HG02588 (cell line): ENCODE results near the gene ZP4.
"Not testable (repeated sequence)": the region's sequence is repeated elsewhere in the genome, so short reads cannot be mapped to it uniquely, and the experiment has no call there.

ENCODE experiments used
- ATAC-seq: cut with Tn5 transposase; IDR thresholded peaks from one replicate; pipeline ENCODE4 v1.9.1; 2021; ENCODE audit warnings: mild to moderate bottlenecking, moderate library complexity; ENCODE audit not compliant: unreplicated experiment

The ZP4 gene

GRCh38 chr1:237878406-237878805, 12.3 kb downstream of the ZP4 start:
- ATAC-seq = no peak

DNA sequence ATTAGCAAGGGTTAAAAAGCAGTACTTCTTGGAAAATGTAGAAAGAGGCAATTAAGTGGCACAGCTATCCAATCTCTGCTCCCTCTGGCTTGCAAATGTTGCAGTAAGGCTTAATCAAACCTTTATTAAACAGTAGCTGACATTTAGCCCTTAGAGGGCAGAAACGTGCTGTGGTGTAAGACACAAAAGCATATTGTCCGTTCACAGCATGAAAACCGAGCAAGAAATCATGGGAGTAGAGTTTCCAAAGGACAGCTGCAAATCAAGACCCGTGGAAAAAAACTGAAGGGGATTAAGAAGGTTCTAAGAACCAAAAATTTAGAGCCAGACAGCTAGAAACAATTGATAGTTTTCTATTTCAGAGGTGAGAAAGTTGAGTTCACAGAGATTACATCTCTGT, 13.1 kb downstream of the ZP4 start:
- ATAC-seq = no peak

DNA sequence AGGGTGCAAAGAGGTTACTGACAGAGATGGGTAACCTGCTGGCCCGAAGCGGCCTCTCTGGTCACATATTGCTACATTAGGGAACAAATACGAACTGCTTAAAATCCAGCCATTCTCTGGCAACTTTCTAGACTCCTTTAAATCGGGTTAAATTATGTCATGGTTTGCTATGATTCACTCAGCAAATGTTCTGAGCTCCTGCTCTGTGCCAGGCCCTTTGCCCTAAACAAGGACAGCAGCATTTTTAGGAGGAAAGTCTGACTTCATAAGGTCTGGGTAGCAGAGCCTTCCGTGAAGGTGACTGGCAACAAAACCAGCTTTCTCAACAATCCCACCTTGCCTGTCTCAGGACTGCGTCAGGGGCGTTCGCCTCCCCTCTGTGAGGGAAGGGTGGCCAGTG, 15.4 kb downstream of the ZP4 start:
- ATAC-seq = no peak

GRCh38 chr1:237873487-237874211, 17.1 kb downstream of the ZP4 start:
- no peak for ATAC-seq

DNA sequence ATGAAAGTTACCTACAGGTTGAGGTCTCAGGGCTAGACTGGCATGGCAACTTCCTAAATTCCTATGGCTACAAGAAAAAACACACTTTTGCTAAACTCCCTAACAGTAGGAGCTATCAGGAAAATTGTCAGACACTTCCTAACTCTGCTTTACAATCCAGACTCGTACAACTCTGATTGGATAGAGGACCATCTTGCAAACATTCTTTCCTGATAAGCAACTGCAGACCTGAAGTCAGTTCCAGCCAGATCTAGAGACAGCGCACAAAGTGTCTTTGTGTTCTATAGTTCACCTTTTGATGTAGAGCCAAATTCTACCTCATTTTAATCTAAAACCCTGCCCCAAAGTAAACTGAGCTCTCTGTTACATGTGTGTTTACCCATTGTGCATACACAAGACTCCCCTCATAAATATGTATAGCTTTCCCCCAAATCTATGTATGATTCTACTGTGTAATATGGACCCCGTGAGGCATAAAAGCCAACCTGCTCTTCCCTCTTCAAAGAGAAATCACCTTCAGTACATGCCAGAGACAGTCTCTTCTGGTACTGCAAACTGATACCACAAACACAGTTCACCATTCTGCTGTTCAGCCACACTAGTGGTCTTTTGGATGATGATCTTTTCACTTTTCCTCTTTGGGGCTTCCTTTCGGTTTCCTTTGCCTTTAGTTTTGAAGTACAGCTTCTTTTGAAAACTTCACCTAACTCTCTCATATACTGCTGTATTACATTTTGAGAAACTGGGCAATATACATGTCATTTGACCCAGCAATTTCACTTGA, 21.7 kb downstream of the ZP4 start:
- ATAC-seq = no peak

- no peak for ATAC-seq
These were observed 23.3 kb downstream of the ZP4 start for GRCh38 chr1:237867380-237867888.

DNA sequence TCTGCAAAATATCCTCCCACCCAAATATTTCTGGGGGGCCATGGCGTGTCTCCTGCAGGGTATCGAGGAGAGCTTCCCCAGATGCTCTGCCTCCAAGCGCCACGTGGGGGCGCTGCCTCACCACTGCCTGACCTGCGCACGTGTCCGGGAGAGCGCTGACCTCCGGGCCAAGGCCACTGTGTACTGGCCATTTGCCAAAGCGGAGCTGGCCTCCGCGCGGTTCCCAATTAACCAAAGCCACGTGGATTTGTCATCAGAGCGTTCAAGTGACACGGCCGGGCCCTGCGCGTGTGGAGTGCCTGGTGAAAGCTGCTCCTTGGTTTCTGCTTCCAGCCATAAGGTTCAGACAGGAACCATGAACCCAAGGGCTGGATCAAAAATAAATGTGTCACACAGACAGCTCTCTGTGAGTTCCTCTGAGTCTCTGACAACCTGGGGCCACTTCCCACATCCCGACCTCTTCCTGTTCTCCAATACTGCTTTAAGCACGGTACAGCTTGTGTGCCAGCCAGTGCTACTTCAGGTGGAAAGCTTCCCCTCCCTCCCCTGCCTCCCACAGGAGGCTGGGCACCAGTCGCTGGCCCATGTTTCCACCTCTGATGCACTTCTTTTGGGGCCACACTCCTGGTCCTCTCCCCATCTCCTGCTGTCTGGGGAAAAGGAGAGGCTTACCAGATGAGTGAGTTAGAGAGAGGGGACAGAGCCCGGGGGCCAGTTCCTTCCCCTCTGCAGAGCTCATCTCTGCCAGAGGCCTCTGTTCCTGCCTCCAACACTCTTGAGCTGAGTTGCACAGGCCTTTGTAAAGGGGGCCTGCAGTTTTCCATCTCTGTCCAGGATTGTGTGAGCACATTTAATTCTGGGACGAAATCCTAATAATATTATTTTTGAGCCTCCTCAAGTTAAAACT, 26.1 kb downstream of the ZP4 start:
- no peak for ATAC-seq

DNA sequence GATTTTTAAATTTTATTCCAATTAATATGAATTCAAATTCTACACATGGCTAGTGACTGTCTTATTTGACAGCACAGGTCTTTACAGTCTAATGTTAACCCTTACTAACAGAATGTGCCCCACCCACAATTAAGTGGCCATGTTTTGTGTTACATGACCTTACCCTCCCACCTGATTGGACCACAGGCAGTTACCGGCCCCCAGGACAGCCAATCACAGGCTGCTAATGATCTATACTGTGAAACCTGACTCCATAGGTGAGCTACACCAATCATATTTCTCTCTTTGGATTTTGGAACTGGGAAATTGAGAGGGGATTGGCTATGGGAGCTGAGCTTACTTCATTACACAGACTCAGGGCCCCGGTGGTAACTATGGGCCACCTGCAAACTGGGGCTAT, 27.5 kb downstream of the ZP4 start:
- ATAC-seq = no peak

GRCh38 chr1:237861944-237862343, 28.8 kb downstream of the ZP4 start:
- ATAC-seq = no peak

DNA sequence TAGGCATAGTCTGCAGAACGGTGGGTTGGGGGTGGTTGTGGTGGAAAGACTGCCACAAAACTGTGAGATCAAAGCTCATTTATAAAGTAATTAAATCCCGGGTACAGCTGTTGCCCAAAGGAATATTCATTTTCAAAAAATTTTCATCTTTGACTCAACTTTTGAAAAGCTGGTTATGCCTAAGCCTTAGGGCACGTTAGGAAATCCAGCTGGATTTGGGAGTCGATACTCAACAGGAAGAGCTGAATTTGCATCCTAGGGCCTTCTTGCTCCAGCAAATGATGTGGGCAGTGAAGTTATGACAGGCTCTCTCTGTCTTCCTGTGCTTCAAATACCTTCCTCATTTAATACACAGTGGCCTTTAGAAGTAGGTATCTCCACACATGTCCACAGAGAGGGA, 31.7 kb downstream of the ZP4 start:
- no peak for ATAC-seq

DNA sequence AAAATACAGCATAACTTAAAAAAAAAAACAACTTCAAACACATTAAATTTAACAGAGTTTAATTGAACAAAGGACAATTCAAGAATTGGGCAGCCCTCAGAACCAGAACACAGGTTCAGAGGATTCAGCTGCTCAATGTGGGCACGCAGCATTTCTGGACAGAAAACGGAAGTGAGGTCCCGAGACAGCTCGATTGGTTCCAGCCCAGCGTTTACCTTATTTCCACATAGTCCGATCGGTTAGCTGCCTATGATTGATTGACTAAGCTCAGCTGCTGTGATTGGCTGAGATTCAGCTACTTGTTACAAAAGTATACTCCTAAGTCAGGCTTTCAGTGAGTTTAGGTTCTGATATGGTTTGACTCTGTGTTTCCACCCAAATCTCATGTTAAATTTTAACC, 33.3 kb downstream of the ZP4 start:
- ATAC-seq = no peak

DNA sequence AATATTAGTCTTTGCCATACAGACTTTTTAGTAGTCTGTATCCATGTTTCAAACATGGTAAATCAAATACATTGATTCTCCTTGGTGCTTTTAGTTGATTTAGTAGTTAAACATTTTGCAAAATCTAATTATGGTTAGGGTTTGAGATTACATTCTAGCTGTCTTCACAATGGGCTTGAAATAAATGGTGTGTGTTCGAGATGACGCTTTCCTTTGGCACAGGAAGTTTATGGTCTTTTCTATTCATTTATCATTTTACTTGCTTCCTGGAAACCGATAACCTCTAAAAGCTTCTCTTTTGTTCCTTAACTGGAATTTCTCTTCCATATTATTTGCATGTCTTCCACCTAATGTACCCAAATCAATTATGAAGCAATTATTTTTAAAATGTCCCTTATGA, 38.4 kb downstream of the ZP4 start:
- ATAC-seq = no peak

DNA sequence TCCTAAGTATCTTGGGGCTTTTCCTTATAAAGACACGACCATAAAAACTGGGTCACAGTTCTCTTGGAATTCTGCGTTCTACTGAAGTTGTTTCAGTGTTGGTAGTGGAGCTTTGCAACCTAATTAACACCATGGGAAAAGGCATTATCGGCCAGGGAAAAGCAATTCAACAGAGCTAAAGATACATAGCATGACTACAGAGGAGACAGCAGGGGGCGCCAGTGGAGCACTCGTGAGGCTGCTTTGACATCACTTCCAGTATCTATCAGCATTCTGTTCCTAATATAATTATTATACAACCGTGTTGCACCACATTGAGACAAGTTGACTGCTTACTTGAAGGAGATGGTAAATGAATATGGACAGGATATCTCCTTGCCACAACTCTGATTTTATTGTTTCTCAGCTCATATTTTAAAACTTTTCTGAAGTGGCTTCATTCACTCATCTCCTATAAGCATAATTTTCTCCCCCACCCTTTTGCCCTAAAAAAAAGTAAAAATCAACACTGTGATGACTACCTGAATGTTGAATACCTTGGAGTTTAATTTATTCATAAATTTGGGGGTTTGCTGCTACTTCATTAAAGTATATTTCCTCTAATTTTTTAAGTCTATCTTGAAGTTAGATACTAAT, 39.4 kb downstream of the ZP4 start:
- ATAC-seq = no peak

GRCh38 chr1:237843516-237843915, 47.2 kb downstream of the ZP4 start:
- ATAC-seq = not testable (repeated sequence)

DNA sequence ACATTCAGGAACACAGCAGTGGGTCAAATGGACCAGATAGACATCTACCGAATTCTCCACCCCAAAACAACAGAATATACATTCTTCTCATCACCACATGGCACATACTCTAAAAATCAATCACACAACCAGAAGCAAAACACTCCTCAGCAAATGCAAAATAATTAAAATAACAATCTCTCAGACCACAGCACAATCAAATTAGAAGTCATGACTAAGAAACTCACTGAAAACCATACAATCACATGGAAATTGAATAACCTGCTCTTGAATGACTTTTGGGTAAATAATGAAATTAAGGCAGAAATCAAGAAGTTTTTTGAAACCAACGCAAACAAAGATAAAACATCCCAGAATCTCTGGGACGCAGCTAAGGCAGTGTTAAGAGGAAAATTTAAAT, 49.2 kb downstream of the ZP4 start:
- no peak for ATAC-seq

DNA sequence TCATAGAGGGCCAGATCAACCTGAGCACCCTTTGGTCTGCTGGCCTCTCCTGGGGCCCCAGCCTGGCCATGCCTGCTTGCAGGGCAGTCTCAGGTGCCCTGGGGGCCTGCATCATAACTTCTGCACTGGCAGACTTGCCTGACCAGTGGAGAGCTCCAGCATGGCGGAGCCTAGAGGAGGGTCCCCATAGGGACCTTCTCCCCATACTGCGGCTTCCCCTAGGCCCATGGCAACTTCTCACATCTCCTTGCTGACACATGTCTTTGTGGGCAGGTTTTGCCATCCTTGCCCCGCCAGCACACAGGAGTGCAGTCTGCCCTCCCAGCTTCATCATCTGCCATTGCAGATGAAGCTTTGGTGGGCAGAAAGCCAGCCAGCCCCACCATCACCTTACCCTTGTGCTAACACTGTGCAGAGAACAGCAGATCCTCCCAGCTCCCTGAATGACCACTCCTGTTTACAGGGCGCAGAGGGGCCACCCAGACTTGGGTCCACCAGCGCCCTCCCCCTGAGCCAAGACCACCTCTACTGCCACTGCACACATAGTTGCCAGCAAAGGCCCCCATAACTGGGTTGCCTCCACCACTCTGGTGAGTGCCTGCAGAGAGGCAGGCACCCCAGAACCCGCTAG, 51.7 kb downstream of the ZP4 start:
- ATAC-seq = no peak

- no peak for ATAC-seq
These were observed 52.4 kb downstream of the ZP4 start for GRCh38 chr1:237838320-237838719.

DNA sequence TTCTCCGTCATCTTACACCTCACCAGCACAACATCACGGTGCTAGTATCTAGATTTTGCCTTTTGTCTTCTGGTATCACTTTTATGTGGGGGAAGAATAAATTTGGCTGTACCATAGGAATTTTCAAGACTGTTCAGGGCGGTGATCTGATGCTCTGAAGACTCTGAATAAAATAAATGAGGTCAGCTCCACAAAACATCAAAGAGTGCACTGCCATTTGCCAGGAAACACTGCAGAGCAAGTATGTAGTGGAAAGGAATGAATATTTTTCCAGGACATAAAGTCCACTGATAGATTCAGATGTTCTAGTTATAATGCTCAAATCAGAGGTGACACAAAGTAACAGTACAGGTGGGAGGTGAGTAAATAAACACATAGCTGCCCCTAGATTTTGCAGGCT, 56.3 kb downstream of the ZP4 start:
- ATAC-seq = no peak

GRCh38 chr1:237834048-237834447, 56.7 kb downstream of the ZP4 start:
- no peak for ATAC-seq

GRCh38 chr1:237832858-237833257, 57.9 kb downstream of the ZP4 start:
- ATAC-seq = no peak
